AG04449 (cell line): Measurements from ENCODE around the gene PAX7.

ENCODE experiments used
- CTCF ChIA-PET: fragments of 350-600 bp; formaldehyde crosslinking; extraction: SDS; loops from one replicate; lab custom pipeline; 2021; ENCODE audit warnings: antibody characterized with exemption; lab: Yijun Ruan, JAX
- POLR2A ChIA-PET: fragments of 400-600, 350-600 bp; formaldehyde crosslinking; extraction: SDS; loops from one replicate; lab custom pipeline; 2020; ENCODE audit warnings: antibody characterized with exemption, inconsistent platforms; lab: Yijun Ruan, JAX
- DNase-seq: peaks from one replicate; pipeline ENCODE4 v3.0.0-alpha.2; 2010; ENCODE audit warnings: low read depth, low spot score
- H3K4me3 ChIP-seq: 2 replicates; pipeline ENCODE4 v1.5.1; 2011; ENCODE audit warnings: low read depth, mild to moderate bottlenecking, control low read depth, low read length
- CTCF ChIP-seq: IDR thresholded peaks from one replicate; pipeline ENCODE4 v1.5.1; 2011; ENCODE audit warnings: mild to moderate bottlenecking, moderate library complexity, low read length, control low read depth, inconsistent platforms; ENCODE audit not compliant: insufficient read depth; ENCODE audit errors: missing control alignments

The PAX7 gene

GRCh38 chr1:18778437-18778836, 147.8 kb downstream of the PAX7 start:
- ChIA-PET CTCF (no interaction called here), POLR2A (no interaction called here)
- DNase-seq, result no peak
- TF ChIP-seq CTCF, result no peak
- no peak overlapping the region for H3K4me3 ChIP-seq

GRCh38 chr1:18781031-18781430, 150.4 kb downstream of the PAX7 start:
- TF ChIP-seq CTCF, result no peak
- POLR2A ChIA-PET, result no interaction called here
- DNase-seq, result no peak
- H3K4me3 ChIP-seq, result no peak overlapping the region
- CTCF ChIA-PET, result no interaction called here

GRCh38 chr1:18783705-18784481, 153.2 kb downstream of the PAX7 start:
- CTCF ChIA-PET, result no interaction called here

GRCh38 chr1:18784482-18784831, 153.8 kb downstream of the PAX7 start:
- ChIA-PET POLR2A (no interaction called here), CTCF (no interaction called here)
- no peak for DNase-seq
- H3K4me3 ChIP-seq, result no peak overlapping the region
- no peak for TF ChIP-seq CTCF

More at GRCh38 chr1:18783705-18784481, 153.2 kb downstream of the PAX7 start:
- no peak overlapping the region for H3K4me3 ChIP-seq
- DNase-seq, result no peak
- POLR2A ChIA-PET, result no interaction called here
- no peak for TF ChIP-seq CTCF

- no peak overlapping the region for H3K4me3 ChIP-seq
- ChIA-PET CTCF (interaction anchor here (1.3 kb wide), 1 partner anchor 22 kb away, joined by 3 read pairs; no protein-coding TSS in a partner anchor), POLR2A (no interaction called here)
- no peak for TF ChIP-seq CTCF
- no peak for DNase-seq
Observed at GRCh38 chr1:18786149-18786548, 155.5 kb downstream of the PAX7 start.

GRCh38 chr1:18787825-18788385, 157.3 kb downstream of the PAX7 start:
- H3K4me3 ChIP-seq, result no peak overlapping the region
- TF ChIP-seq CTCF, result no peak
- POLR2A ChIA-PET, result no interaction called here
- DNase-seq, result no peak
- CTCF ChIA-PET, result no interaction called here
